Ishikawa (cell line): ENCODE results near the gene POLQ.

Experiments
- CEBPB ChIP-seq: IDR thresholded peaks from 2 replicates; pipeline ENCODE4 v1.6.1; 2012
- EGR1 ChIP-seq: IDR thresholded peaks from 2 replicates; pipeline ENCODE4 v1.6.1; 2012
- EP300 ChIP-seq: IDR thresholded peaks from 2 replicates; pipeline ENCODE4 v1.6.1; 2012; ENCODE audit warnings: borderline replicate concordance
- FOXM1 ChIP-seq: IDR thresholded peaks from 2 replicates; pipeline ENCODE4 v1.6.1; 2012; ENCODE audit warnings: low read depth, borderline replicate concordance
- RAD21 ChIP-seq: IDR thresholded peaks from 2 replicates; pipeline ENCODE4 v1.6.1; 2012; ENCODE audit warnings: low read depth
- TCF12 ChIP-seq: IDR thresholded peaks from 2 replicates; pipeline ENCODE4 v1.6.1; 2012; ENCODE audit warnings: low read depth
- YY1 ChIP-seq: IDR thresholded peaks from 2 replicates; pipeline ENCODE4 v1.6.1; 2012; ENCODE audit warnings: low read depth
- ZBTB7A ChIP-seq: IDR thresholded peaks from 2 replicates; pipeline ENCODE4 v1.6.1; 2012; ENCODE audit warnings: low read depth
- TF ChIP-seq, protein P1 (sequence below): IDR thresholded peaks from 2 replicates; pipeline ENCODE4 v1.6.1; 2012; ENCODE audit warnings: low read depth, mild to moderate bottlenecking
- TF ChIP-seq, protein P2 (sequence below): IDR thresholded peaks from 2 replicates; pipeline ENCODE4 v1.6.1; 2012
- TF ChIP-seq, protein P3 (sequence below): IDR thresholded peaks from 2 replicates; pipeline ENCODE4 v1.6.1; 2012

DNA sequence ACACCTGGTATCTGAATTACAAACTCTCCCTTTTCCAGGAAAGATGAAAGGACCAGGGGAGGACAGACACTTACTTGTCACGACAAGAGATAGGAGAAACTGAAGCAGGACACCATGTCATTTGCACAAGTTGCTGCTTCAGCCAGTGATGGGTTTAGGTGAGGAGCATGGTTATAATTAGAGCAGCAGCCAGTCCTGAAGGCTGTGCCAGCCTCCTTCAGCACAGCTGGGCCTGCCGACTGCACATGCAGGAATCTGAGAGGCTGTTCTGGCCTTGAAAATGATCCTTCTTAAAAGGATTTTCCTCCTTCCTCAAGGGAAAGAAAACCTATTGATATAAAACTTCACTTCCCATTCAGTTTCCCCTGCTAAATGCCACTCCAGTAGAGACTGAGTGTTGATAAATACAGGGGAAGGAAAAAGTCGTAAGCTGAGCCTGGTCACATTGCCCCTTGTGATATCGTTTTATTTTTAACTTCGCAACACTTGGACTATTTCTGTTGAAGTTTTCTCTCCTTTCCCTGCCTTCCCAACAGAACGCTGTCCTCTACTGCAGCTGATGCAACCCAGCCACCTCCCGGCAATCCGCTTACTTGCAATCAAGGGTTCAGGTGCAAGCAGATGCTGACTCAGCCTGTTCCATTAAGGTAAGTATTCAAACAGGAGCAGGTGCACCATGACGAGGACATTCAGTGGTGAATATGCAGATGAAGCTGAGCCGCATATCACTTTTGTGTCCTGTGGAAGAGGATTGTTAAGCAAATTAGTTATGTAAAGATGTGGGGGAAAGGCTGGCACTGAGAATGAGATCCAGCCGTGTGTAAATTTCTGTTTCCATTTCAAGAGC, 47.3 kb upstream of the POLQ start, which contains the start of gene FBXO40:
- no peak for TF ChIP-seq ZBTB7A
- TF ChIP-seq YY1: no peak
- TF ChIP-seq CEBPB: no peak
- no peak for TF ChIP-seq EP300
- no peak for TF ChIP-seq RAD21
- no peak for TF ChIP-seq EGR1
- TF ChIP-seq, protein P1, sequence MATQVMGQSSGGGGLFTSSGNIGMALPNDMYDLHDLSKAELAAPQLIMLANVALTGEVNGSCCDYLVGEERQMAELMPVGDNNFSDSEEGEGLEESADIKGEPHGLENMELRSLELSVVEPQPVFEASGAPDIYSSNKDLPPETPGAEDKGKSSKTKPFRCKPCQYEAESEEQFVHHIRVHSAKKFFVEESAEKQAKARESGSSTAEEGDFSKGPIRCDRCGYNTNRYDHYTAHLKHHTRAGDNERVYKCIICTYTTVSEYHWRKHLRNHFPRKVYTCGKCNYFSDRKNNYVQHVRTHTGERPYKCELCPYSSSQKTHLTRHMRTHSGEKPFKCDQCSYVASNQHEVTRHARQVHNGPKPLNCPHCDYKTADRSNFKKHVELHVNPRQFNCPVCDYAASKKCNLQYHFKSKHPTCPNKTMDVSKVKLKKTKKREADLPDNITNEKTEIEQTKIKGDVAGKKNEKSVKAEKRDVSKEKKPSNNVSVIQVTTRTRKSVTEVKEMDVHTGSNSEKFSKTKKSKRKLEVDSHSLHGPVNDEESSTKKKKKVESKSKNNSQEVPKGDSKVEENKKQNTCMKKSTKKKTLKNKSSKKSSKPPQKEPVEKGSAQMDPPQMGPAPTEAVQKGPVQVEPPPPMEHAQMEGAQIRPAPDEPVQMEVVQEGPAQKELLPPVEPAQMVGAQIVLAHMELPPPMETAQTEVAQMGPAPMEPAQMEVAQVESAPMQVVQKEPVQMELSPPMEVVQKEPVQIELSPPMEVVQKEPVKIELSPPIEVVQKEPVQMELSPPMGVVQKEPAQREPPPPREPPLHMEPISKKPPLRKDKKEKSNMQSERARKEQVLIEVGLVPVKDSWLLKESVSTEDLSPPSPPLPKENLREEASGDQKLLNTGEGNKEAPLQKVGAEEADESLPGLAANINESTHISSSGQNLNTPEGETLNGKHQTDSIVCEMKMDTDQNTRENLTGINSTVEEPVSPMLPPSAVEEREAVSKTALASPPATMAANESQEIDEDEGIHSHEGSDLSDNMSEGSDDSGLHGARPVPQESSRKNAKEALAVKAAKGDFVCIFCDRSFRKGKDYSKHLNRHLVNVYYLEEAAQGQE: no peak
- no peak for TF ChIP-seq TCF12
- TF ChIP-seq, protein P2, sequence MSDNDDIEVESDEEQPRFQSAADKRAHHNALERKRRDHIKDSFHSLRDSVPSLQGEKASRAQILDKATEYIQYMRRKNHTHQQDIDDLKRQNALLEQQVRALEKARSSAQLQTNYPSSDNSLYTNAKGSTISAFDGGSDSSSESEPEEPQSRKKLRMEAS: no peak
- no peak for TF ChIP-seq FOXM1
- TF ChIP-seq, protein P3, sequence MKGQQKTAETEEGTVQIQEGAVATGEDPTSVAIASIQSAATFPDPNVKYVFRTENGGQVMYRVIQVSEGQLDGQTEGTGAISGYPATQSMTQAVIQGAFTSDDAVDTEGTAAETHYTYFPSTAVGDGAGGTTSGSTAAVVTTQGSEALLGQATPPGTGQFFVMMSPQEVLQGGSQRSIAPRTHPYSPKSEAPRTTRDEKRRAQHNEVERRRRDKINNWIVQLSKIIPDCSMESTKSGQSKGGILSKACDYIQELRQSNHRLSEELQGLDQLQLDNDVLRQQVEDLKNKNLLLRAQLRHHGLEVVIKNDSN: no peak
